ENCODE measurements around the gene ANKIB1.
"Not testable (repeated sequence)": the region's sequence is repeated elsewhere in the genome, so short reads cannot be mapped to it uniquely, and the experiment has no call there.

The ANKIB1 gene

DNA sequence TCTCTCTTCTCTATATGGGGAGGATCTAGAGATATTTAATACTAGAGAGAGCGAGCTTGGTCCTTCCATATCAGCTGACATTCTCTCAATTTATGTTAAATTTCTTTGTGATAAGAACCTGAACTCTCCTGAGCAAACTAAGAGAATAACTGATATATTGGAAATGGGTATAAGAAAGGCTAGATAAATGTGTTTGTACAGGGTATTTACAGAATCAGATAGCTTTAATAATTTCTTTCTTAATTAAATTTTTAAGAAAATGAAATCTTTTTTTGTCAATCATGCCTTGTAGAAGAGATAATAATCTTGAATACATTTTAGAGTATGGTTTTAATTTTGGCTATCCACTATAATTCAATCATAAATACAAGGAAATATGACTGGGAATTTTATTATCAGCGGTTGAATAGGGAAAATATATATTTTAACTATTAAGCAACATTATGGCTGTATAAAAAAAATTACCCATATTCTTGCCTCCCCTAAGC lies 58.7 kb downstream of the ANKIB1 start:
- in situ Hi-C loops (cut with HindIII; ENCODE audit: low pct_ligation_motif_present, low pct_unique_long_range_greater_than_20kb, low sequenced_read_pairs), result no loop called here
- no peak for DNase-seq

GRCh38 chr7:92306153-92306552 lies 60.4 kb downstream of the ANKIB1 start:
- DNase-seq, result no peak
- in situ Hi-C loops (cut with HindIII; ENCODE audit: low pct_ligation_motif_present, low pct_unique_long_range_greater_than_20kb, low sequenced_read_pairs), result no loop called here

DNA sequence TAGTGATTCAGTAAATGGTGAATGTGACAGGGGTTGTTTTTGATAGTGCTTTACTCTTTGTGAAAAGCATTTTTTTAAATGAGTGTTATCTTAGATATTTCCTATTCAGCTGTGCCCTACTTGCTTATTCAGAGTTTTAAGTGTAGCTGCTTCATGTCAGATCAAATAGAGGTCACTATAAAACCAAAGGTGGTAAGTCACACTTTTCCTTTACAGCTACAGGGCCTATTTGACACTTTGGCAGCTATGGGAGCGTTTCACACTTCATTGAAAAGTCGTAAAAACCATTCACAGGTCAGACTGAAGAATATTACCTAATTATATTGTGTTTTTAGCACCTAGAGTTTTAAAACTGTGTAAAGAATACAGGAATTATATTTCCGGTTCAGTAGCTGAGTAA lies 67.3 kb downstream of the ANKIB1 start:
- DNase-seq, result no peak
- in situ Hi-C loops (cut with HindIII; ENCODE audit: low pct_ligation_motif_present, low pct_unique_long_range_greater_than_20kb, low sequenced_read_pairs), result no loop called here

GRCh38 chr7:92319243-92319642 lies 73.5 kb downstream of the ANKIB1 start:
- in situ Hi-C loops (cut with HindIII; ENCODE audit: low pct_ligation_motif_present, low pct_unique_long_range_greater_than_20kb, low sequenced_read_pairs), result no loop called here
- no peak for DNase-seq

DNA sequence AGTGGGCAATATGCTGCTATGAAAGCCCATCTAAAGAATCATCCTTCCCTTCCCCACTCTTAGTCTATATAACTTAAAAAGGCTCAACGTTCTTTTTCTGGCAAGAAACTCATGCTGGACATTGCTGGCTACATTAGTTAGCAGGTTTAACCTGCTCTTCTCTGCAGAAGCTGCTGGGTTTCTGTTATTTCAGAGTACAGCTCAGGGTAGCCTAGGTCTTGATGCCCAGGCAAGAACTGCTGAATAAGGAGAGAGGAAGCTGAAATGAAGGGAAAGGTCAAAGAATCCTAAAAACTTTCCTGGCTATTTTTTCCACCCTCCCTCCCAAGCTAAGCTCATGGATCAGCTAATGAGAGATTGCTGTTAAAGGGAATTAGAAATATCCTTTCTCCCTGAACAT lies 79.4 kb downstream of the ANKIB1 start:
- in situ Hi-C loops (cut with HindIII; ENCODE audit: low pct_ligation_motif_present, low pct_unique_long_range_greater_than_20kb, low sequenced_read_pairs), result no loop called here

GRCh38 chr7:92325858-92326257 lies 80.1 kb downstream of the ANKIB1 start:
- in situ Hi-C loops (cut with HindIII; ENCODE audit: low pct_ligation_motif_present, low pct_unique_long_range_greater_than_20kb, low sequenced_read_pairs), result no loop called here
- DNase-seq, result no peak

More for the DNA sequence above, 79.4 kb downstream of the ANKIB1 start:
- DNase-seq, result no peak

- in situ Hi-C loops (cut with HindIII; ENCODE audit: low pct_ligation_motif_present, low pct_unique_long_range_greater_than_20kb, low sequenced_read_pairs), result no loop called here
- DNase-seq, result no peak
These were observed 85.2 kb downstream of the ANKIB1 start for GRCh38 chr7:92330835-92331438.

- no peak for DNase-seq
- in situ Hi-C loops (cut with HindIII; ENCODE audit: low pct_ligation_motif_present, low pct_unique_long_range_greater_than_20kb, low sequenced_read_pairs), result no loop called here
These were observed 85.7 kb downstream of the ANKIB1 start for GRCh38 chr7:92331508-92331907.

- in situ Hi-C loops (cut with HindIII; ENCODE audit: low pct_ligation_motif_present, low pct_unique_long_range_greater_than_20kb, low sequenced_read_pairs), result no loop called here
- DNase-seq, result no peak
These were observed 87.0 kb downstream of the ANKIB1 start for GRCh38 chr7:92332782-92333181.

GRCh38 chr7:92333866-92334265 lies 88.1 kb downstream of the ANKIB1 start:
- DNase-seq, result no peak
- in situ Hi-C loops (cut with HindIII; ENCODE audit: low pct_ligation_motif_present, low pct_unique_long_range_greater_than_20kb, low sequenced_read_pairs), result no loop called here

- DNase-seq, result no peak
- in situ Hi-C loops (cut with HindIII; ENCODE audit: low pct_ligation_motif_present, low pct_unique_long_range_greater_than_20kb, low sequenced_read_pairs), result no loop called here
These were observed 89.8 kb downstream of the ANKIB1 start for GRCh38 chr7:92335574-92335973.

GRCh38 chr7:92336662-92337340 lies 91.0 kb downstream of the ANKIB1 start:
- DNase-seq, result no peak
- in situ Hi-C loops (cut with HindIII; ENCODE audit: low pct_ligation_motif_present, low pct_unique_long_range_greater_than_20kb, low sequenced_read_pairs), result no loop called here

GRCh38 chr7:92340016-92340415 lies 94.2 kb downstream of the ANKIB1 start:
- no peak for DNase-seq
- in situ Hi-C loops (cut with HindIII; ENCODE audit: low pct_ligation_motif_present, low pct_unique_long_range_greater_than_20kb, low sequenced_read_pairs), result no loop called here

GRCh38 chr7:92343714-92344113 lies 97.9 kb downstream of the ANKIB1 start:
- DNase-seq, result no peak
- in situ Hi-C loops (cut with HindIII; ENCODE audit: low pct_ligation_motif_present, low pct_unique_long_range_greater_than_20kb, low sequenced_read_pairs), result no loop called here

GRCh38 chr7:92352009-92352408 lies 106.2 kb downstream of the ANKIB1 start:
- no peak for DNase-seq
- in situ Hi-C loops (cut with HindIII; ENCODE audit: low pct_ligation_motif_present, low pct_unique_long_range_greater_than_20kb, low sequenced_read_pairs), result no loop called here

- DNase-seq, result no peak
- in situ Hi-C loops (cut with HindIII; ENCODE audit: low pct_ligation_motif_present, low pct_unique_long_range_greater_than_20kb, low sequenced_read_pairs), result no loop called here
These were observed 108.4 kb downstream of the ANKIB1 start for GRCh38 chr7:92354214-92354613.

GRCh38 chr7:92356406-92356805 lies 110.6 kb downstream of the ANKIB1 start:
- no peak for DNase-seq
- in situ Hi-C loops (cut with HindIII; ENCODE audit: low pct_ligation_motif_present, low pct_unique_long_range_greater_than_20kb, low sequenced_read_pairs), result no loop called here

GRCh38 chr7:92357260-92357659 lies 111.5 kb downstream of the ANKIB1 start:
- in situ Hi-C loops (cut with HindIII; ENCODE audit: low pct_ligation_motif_present, low pct_unique_long_range_greater_than_20kb, low sequenced_read_pairs), result no loop called here
- DNase-seq, result no peak

DNA sequence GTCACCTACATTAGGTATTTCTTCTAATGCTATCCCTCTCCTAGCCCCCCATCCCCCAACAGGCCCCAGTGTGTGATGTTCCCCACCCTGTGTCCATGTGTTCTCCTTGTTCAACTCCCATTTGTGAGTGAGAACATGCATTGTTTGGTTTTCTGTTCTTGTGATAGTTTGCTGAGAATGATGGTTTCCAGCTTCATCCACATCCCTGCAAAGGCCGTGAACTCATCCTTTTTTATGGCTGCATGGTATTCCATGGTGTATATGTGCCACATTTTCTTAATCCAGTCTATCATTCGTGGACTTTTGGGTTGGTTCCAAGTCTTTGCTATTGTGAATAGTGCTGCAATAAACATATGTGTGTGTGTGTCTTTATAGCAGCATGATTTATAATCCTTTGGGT lies 113.4 kb downstream of the ANKIB1 start:
- DNase-seq; in situ Hi-C loops (cut with HindIII; ENCODE audit: low pct_ligation_motif_present, low pct_unique_long_range_greater_than_20kb, low sequenced_read_pairs): not testable (repeated sequence)

DNA sequence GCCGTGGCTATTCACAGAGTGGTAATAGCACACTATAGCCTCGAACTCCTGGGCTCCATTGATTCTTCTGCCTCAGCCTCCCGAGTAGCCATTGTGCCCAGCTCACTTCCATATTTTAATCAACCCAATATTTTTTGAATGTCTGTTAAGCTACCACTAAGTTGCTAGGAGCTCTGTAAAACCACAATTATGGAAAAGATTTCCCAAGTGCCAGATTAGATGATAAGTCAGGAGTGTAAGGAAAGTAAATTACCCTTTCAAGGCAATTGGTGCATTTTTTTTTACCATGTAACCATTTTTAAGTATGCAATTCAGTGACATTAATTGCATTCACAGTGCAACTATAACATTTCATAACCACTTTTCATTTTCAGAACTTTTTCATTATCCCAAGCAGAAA lies 114.0 kb downstream of the ANKIB1 start:
- DNase-seq, result no peak
- in situ Hi-C loops (cut with HindIII; ENCODE audit: low pct_ligation_motif_present, low pct_unique_long_range_greater_than_20kb, low sequenced_read_pairs), result no loop called here
